Activated CD8-positive, alpha-beta memory T cell treated with anti-CD3 and anti-CD28 coated beads for 4 hours (primary cell): ENCODE results near the gene ANKRD42.

Experiments
- DNase-seq, 2 donors: peaks; one replicate each; pipeline ENCODE4 v3.0.0-alpha.2; 2020; ENCODE audit warnings: low read depth in 2 of 2

The ANKRD42 gene

GRCh38 chr11:83287631-83288030 lies 94.1 kb downstream of the ANKRD42 start:
- DNase-seq = no peak

GRCh38 chr11:83292709-83293456 lies 99.4 kb downstream of the ANKRD42 start:
- DNase-seq = no peak

GRCh38 chr11:83293457-83293774 lies 99.9 kb downstream of the ANKRD42 start:
- DNase-seq = no peak

- DNase-seq = no peak
Measured at GRCh38 chr11:83294208-83294607, 100.7 kb downstream of the ANKRD42 start.
